AG09309 (cell line): Measurements from ENCODE around the gene PRRG2.

ENCODE experiments used
- DNase-seq: peaks from one replicate; pipeline ENCODE4 v3.0.0-alpha.2; 2010; ENCODE audit warnings: low read depth
- H3K4me3 ChIP-seq: 2 replicates; pipeline ENCODE4 v1.5.1; 2011; ENCODE audit warnings: mild to moderate bottlenecking, low read depth, low read length, moderate library complexity; ENCODE audit not compliant: control insufficient read depth
- CTCF ChIP-seq: IDR thresholded peaks from 2 replicates; pipeline ENCODE4 v1.5.1; 2011; ENCODE audit warnings: mild to moderate bottlenecking, low read depth, low read length, inconsistent platforms; ENCODE audit not compliant: insufficient read depth, control insufficient read depth; ENCODE audit errors: missing control alignments

PRRG2 gene

GRCh38 chr19:49602806-49603205 is 21.7 kb downstream of the PRRG2 start:
- no peak overlapping the region for H3K4me3 ChIP-seq
- no peak for DNase-seq
- no peak for TF ChIP-seq CTCF

- no peak for TF ChIP-seq CTCF
- no peak overlapping the region for H3K4me3 ChIP-seq
- no peak for DNase-seq
Observed at GRCh38 chr19:49605605-49606004, 24.5 kb downstream of the PRRG2 start.

GRCh38 chr19:49609499-49610092 is 28.5 kb downstream of the PRRG2 start:
- no peak overlapping the region for H3K4me3 ChIP-seq
- no peak for DNase-seq
- TF ChIP-seq CTCF, result no peak

- no peak for DNase-seq
- TF ChIP-seq CTCF, result no peak
- H3K4me3 ChIP-seq, result no peak overlapping the region
Observed at GRCh38 chr19:49613374-49613773, 32.3 kb downstream of the PRRG2 start.

- no peak overlapping the region for H3K4me3 ChIP-seq
- no peak for DNase-seq
- peak; percentile 24 for TF ChIP-seq CTCF
Observed at GRCh38 chr19:49614096-49614833, 33.1 kb downstream of the PRRG2 start.

GRCh38 chr19:49615861-49616260 is 34.7 kb downstream of the PRRG2 start:
- no peak for TF ChIP-seq CTCF
- H3K4me3 ChIP-seq, result no peak overlapping the region
- no peak for DNase-seq
